Measurements from ENCODE around the gene VAMP8.

The VAMP8 gene

GRCh38 chr2:85584354-85584856 lies 7.0 kb downstream of the VAMP8 start, which contains the start of gene VAMP5 (continued):
- TF ChIP-seq CREB5 (CRISPR knock-in tag; IDR thresholded peaks at IDR 0.05; ENCODE audit: low read depth) = no peak
- no peak for TF ChIP-seq ISL1 (CRISPR knock-in tag; IDR thresholded peaks at IDR 0.05)
- no peak for TF ChIP-seq ZNF8 (CRISPR knock-in tag; IDR thresholded peaks at IDR 0.05)
- TF ChIP-seq GLIS3 (CRISPR knock-in tag; IDR thresholded peaks at IDR 0.05) = no peak
- no peak for TF ChIP-seq TCF4 (CRISPR knock-in tag; IDR thresholded peaks at IDR 0.05; ENCODE audit: borderline replicate concordance)
- no peak for TF ChIP-seq ZFP3 (CRISPR knock-in tag; IDR thresholded peaks at IDR 0.05)

DNA sequence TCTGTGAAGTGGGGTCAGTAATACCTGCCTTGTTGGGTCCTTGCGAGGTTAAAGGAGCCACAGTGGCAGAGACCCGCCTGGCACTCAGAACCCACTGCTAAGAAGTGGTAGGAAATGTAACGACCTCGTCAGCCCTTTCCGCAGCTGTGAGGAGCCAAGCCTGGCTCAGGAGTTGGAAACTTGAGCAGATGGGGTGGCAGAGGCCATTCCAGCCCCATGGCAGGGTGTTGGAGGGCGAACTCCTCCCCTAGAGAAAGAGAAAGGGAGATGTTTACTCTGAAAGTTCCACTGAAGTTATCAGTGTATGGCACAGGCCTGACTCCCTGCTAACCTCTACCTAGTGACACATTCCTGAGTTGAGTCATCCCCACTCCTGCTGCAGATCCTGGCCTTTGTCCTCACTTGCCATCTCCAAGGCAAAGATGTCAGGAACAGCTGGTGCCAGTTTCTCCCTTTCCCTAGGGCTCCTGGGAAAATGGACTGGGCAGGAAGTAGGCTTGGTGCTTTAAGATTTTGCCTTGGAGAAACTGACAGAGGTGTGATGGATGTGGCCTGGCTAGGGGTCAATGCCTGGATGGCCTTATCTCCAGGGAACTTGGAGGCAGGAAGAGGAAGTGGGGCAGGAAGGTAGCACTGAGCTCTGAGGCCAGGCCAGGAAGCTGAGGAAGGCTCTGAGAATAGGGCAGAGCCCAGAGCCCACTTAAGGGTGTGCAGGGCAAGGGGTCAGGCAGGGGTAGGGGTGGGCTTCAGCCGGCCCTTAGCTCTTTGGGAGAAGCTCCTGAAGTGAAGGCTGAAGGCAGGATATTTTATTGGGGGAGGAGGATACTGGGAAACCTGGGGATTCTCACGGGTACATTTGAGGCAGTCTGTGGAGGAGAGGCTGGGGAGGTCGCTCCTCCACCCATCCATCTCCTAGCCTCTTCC lies 7.7 kb downstream of the VAMP8 start:
- TF ChIP-seq, protein P1, sequence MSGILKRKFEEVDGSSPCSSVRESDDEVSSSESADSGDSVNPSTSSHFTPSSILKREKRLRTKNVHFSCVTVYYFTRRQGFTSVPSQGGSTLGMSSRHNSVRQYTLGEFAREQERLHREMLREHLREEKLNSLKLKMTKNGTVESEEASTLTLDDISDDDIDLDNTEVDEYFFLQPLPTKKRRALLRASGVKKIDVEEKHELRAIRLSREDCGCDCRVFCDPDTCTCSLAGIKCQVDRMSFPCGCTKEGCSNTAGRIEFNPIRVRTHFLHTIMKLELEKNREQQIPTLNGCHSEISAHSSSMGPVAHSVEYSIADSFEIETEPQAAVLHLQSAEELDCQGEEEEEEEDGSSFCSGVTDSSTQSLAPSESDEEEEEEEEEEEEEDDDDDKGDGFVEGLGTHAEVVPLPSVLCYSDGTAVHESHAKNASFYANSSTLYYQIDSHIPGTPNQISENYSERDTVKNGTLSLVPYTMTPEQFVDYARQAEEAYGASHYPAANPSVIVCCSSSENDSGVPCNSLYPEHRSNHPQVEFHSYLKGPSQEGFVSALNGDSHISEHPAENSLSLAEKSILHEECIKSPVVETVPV (CRISPR knock-in tag; IDR thresholded peaks at IDR 0.05) = no peak
- TF ChIP-seq CSDC2 (CRISPR knock-in tag; IDR thresholded peaks at IDR 0.05) (no peak), TOX (CRISPR knock-in tag; IDR thresholded peaks at IDR 0.05; ENCODE audit: borderline replicate concordance) (no peak), TSHZ2 (CRISPR knock-in tag; IDR thresholded peaks at IDR 0.05) (no peak), ZNF70 (CRISPR knock-in tag; IDR thresholded peaks at IDR 0.05) (no peak), BACH2 (CRISPR knock-in tag; IDR thresholded peaks at IDR 0.05; ENCODE audit: borderline replicate concordance) (no peak), PPARA (CRISPR knock-in tag; IDR thresholded peaks at IDR 0.05; ENCODE audit: borderline replicate concordance) (no peak)

DNA sequence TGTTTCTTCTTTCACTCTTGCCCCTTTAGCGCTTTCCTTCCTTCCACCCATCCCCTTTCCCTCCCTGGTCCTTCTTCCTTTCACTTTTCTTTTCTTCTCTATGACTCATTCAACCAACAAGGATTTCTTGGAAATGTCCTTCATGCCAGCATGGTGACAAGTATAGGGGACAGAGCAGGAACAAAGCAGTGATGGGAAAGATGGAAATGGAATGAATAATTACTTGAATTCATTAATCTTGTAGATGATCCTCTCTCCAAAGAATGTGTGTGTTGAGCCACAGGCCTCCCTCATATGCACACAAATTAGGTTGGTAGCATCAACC lies 8.4 kb downstream of the VAMP8 start:
- ATAC-seq = peak; percentile 26; the same call in 2 of the 3 replicates
- TF ChIP-seq ESRRG (CRISPR knock-in tag; IDR thresholded peaks at IDR 0.05) (no peak), SNAI2 (CRISPR knock-in tag; IDR thresholded peaks at IDR 0.05) (no peak), BACH2 (CRISPR knock-in tag; IDR thresholded peaks at IDR 0.05; ENCODE audit: borderline replicate concordance) (no peak), ZNF565 (CRISPR knock-in tag; conservative IDR thresholded peaks at IDR 0.05; ENCODE audit: low read depth) (no peak), ARNTL (CRISPR knock-in tag; IDR thresholded peaks at IDR 0.05; ENCODE audit: borderline replicate concordance, low read depth) (no peak), ISL1 (CRISPR knock-in tag; IDR thresholded peaks at IDR 0.05) (no peak), GLIS3 (CRISPR knock-in tag; IDR thresholded peaks at IDR 0.05) (no peak), TCF4 (CRISPR knock-in tag; IDR thresholded peaks at IDR 0.05; ENCODE audit: borderline replicate concordance) (no peak), ZNF8 (CRISPR knock-in tag; IDR thresholded peaks at IDR 0.05) (no peak), PPARA (CRISPR knock-in tag; IDR thresholded peaks at IDR 0.05; ENCODE audit: borderline replicate concordance) (no peak)

More for the DNA sequence above, 7.7 kb downstream of the VAMP8 start:
- peak; percentile 68 for ATAC-seq

- ATAC-seq = no peak
- no peak for TF ChIP-seq GLIS3 (CRISPR knock-in tag; IDR thresholded peaks at IDR 0.05)
- no peak for TF ChIP-seq ESRRG (CRISPR knock-in tag; IDR thresholded peaks at IDR 0.05)
- no peak for TF ChIP-seq CSDC2 (CRISPR knock-in tag; IDR thresholded peaks at IDR 0.05)
- no peak for TF ChIP-seq ZC3H10 (CRISPR knock-in tag; IDR thresholded peaks at IDR 0.05)
- TF ChIP-seq, protein P2, sequence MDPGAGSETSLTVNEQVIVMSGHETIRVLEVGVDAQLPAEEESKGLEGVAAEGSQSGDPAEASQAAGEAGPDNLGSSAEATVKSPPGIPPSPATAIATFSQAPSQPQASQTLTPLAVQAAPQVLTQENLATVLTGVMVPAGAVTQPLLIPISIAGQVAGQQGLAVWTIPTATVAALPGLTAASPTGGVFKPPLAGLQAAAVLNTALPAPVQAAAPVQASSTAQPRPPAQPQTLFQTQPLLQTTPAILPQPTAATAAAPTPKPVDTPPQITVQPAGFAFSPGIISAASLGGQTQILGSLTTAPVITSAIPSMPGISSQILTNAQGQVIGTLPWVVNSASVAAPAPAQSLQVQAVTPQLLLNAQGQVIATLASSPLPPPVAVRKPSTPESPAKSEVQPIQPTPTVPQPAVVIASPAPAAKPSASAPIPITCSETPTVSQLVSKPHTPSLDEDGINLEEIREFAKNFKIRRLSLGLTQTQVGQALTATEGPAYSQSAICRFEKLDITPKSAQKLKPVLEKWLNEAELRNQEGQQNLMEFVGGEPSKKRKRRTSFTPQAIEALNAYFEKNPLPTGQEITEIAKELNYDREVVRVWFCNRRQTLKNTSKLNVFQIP (CRISPR knock-in tag; IDR thresholded peaks at IDR 0.05; ENCODE audit: borderline replicate concordance, low read depth) = no peak
- TF ChIP-seq PATZ1 (CRISPR knock-in tag; IDR thresholded peaks at IDR 0.05; ENCODE audit: borderline replicate concordance) = no peak
- TF ChIP-seq BACH2 (CRISPR knock-in tag; IDR thresholded peaks at IDR 0.05; ENCODE audit: borderline replicate concordance) = no peak
- TF ChIP-seq SNAI2 (CRISPR knock-in tag; IDR thresholded peaks at IDR 0.05) = no peak
- TF ChIP-seq, protein P1 (CRISPR knock-in tag; IDR thresholded peaks at IDR 0.05) = no peak
Observed at GRCh38 chr2:85588236-85588635, 10.8 kb downstream of the VAMP8 start.

Data from SK-N-SH treated with all-trans-retinoic acid at 6 μM for 48 hours (cell line).